CD4-positive, alpha-beta T cell treated with Interleukin-6 for 4 hours (primary cell): ENCODE measurements around the gene CYP2C8.
"Not testable (repeated sequence)": the region's sequence is repeated elsewhere in the genome, so short reads cannot be mapped to it uniquely, and the experiment has no call there.

Source experiments
- DNase-seq: peaks from one replicate; pipeline ENCODE4 v3.0.0-alpha.2; 2020; ENCODE audit warnings: mixed read lengths

The CYP2C8 gene

DNA sequence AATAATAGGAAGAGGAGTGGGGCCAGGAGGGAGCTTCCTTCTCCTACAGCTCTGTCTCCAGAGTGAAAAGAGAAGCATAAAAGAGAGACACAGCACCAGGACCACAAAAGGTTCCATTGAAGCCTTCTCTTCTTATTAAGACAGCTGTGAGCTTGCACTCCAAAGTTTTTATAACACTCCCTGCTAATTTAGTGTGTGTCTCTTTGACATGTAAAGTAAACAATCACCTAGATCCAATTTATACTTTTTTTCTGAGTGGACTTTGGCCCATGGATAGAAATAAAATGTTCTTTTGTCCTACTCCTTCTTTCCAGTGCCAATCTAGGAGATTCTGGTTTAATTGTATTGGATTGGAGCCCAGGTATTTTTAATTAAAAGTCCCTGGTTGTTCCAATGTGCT, at the start of gene CYP2C8:
CYP2C8 (minus strand) TSS at position 212 of the 400 bp plus-strand sequence; CDS start at position 117, 95 bp downstream.
- DNase-seq: no peak

- no peak for DNase-seq
Observed at GRCh38 chr10:95116869-95117269, 47.6 kb upstream of the CYP2C8 start.

DNA sequence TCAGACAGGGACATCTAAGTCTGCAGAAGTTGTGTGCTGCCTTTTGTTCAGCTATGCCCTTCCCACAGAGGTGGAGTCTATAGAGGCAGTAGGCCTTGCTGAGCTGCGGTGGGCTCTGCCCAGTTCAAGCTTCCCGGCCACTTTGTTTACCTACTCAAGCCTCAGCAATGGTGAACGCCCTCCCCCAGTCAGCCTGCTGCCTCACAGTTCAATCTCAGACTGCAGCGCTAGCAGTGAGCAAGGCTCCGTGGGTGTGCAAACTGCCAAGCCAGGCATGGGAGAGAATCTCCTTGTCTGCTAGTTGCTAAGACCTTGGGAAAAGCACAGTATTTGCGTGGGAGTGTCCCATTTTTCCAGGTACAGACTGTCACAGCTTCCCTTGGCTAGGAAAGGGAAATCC, 41.5 kb upstream of the CYP2C8 start:
- DNase-seq: not testable (repeated sequence)

DNA sequence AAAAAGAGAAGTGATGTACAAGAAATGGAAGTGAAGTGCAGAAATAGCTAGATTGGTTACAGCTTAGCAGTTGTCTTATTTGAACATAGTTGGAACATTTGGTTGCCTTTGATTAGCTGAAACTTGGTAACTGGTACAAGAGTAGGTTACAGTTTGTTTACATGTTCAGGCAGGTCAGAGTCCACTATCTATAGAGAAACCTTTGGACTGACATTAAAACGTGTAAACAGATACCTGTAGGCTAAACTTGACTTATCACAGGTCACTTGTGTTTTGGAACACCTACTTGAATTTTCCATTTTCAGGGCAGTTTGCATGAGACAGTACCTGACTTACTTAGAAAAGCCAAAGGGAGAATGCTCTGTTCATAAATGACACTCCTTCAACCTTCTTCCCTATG, 28.5 kb upstream of the CYP2C8 start:
- no peak for DNase-seq

DNA sequence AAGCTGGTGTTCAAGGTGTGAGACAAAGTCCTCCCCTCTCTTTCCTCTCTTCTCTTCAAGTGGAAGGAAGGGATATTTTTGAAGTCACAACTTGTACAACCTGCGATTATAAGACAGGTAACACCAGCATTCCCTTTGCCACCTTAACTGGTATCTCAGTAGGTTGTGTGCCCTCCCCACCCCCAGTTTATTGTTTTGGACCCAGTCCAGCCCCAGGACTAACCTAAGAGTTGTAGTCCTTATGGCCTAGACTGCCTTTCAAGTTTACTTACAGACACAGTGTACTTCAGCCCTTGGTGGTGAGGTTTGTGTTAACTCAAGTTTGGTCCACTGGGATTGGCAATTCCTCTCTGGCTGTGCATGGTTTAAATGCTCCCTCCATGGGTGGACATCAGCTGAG, 26.8 kb upstream of the CYP2C8 start:
- no peak for DNase-seq

GRCh38 chr10:95079626-95080025, 10.3 kb upstream of the CYP2C8 start:
- DNase-seq: not testable (repeated sequence)

DNA sequence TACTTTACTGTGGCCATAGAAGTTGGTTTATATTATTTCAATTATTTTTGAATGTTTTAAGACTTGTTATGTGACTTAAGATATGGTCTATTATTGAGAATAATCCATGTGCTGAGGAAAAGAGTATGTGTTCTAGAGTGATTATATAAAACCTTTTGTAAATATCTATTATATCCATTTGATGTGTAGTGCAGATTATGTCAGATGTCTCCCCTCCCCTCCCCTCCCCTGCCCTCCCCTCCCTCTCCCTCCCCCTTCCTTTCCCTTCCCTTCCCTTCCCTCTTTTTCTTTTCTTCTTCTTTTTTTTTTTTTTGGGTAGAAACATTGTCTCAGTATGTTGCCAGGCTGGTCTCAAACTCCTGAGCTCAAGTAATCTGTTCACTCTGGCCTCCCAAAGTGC, 8.3 kb upstream of the CYP2C8 start:
- no peak for DNase-seq

- DNase-seq: no peak
Observed at GRCh38 chr10:95071107-95071660, 1.9 kb upstream of the CYP2C8 start.

DNA sequence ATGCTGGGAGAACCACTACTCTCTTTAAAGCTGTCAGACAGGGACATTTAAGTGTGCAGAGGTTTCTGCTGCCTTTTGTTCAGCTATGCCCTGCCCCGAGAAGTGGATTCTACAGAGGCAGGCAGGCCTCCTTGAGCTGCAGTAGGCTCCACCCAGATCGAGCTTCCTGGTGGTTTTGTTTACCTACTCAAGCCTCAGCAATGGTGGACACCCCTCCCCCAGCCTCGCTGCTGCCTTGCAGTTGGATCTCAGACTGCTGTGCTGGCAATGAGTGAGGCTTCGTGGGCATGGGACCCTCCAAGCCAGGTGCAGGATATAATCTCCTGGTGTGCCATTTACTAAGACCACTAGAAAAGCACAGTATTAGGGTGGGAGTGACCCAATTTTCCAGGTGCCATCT, 5.2 kb downstream of the CYP2C8 start:
- DNase-seq: not testable (repeated sequence)

DNA sequence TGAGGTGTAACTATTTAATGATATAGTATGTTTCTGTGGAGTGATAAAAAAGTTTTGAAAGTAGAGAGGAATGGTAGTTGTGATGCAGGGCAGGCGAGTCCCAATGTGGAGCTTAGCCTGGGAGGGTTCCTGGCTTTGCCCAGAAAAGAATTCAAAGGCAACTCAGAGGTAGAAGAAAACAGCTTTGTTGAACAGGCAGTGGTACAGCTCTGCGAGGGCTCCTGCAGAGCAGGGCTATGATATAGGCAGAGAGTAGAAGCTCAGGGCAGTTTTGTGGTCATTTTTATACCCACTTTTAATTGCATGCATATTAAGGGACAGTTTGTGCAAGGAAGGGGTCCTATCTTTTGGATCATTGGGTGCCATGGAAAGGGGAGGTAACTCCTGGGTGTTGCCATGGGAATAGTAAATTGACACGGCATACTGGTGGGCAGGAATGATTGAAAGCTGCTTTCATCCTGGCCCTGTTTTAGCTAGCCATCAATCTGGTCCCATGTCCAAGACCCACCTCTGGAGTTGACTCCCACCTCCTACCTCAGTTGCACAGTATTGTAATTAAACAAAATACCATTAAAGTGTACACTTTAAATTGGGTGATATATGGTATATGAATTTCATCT, 12.4 kb downstream of the CYP2C8 start:
- DNase-seq: no peak

GRCh38 chr10:95049919-95050318, 19.4 kb downstream of the CYP2C8 start:
- no peak for DNase-seq

- no peak for DNase-seq
Observed at GRCh38 chr10:95048206-95048605, 21.1 kb downstream of the CYP2C8 start.

DNA sequence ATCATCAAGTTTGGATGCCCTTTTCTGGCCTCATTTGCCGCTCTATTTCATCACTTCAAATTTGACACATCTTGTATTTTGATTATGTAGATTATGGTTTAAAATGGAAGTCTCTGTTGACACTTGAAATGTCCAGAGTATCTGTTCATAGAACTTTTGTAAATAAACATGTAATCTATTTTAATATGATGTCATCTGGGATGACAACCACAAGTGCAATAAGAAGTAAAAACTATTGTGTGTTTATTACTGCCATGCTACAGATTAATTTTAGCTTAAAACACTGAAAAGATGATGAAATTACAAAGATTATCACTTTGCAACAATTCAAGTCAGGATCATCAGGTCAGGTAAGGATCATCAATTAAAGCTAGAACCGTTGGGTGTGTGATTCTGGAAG, 30.0 kb downstream of the CYP2C8 start:
- no peak for DNase-seq

DNA sequence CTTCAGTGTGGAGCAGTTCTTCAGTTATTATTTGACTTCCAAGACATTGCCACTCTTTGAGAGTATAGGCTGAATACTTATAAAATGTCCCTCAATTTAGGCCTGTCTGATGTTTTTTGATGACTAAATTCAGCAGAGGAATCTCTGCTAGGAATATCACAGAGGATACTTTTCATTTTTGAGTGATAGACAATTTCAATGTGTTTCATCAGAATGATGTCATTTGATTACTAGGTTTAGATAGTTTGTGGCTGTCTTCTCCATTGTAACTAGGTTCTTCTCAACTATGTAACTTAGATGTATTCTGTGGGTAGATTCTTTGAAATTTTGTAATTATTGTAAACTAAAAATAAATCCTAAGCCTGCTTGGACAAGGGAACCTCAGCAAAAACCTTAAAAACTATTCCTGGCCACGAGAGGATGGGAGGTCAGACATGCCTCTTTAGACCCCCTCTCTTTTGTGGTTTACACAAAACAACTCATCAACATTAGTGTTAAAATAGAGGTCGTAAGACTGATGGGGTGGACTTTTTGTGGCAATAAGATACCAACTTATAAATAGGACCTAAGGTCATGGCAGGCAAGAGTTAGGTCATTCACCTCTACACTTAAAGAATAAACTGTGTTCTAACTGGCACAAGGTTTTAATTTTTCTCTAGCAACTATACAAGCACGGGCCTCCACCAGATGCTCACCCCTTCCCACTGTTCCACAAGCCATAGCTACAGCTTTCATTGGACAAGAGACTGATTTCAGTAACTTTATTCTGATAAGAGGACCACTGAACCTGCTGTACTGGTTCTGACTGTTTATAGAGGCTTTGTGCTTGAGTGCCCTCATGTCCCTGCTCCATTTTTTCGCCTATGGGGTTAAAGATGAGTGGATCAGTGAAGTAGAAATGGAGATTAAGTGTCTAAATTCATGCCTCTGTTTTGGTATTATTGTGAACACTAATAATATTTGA, 33.7 kb downstream of the CYP2C8 start:
- DNase-seq: no peak

DNA sequence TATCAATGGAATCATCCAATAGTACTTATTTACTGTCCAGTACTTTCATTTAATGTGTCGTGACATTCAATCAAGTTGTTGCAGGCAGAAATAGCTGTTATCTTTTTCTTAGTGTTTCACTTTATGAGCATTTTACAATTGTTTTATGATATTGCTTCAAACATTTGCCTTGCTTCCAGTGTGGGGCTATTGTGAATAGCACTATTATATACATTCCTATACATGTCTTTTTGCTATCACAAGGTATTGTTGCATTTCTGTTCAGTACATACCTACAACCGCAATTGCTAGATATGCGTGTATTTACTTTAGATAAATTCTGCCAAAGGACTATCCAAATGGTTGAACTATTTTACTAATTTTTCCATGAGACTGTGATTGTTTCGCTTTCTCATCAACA, 34.9 kb downstream of the CYP2C8 start:
- no peak for DNase-seq

DNA sequence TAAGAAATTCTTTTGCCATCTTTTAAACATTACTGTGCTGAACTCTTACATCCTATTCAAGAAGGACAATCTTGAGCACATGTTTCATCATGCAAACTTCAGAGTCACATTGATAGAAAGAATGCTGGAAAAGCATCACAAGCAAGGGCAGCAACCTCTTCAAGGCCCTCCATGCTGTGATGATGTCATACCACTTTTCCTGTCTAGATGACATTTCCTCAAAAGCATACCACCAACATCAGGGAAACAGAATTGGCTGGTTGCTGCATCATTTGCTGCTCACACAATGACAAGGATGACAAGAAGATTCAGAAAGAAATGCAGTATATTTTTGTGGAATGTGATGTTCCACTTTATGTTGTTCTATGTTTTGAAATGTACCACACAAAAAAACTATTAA, 37.6 kb downstream of the CYP2C8 start:
- no peak for DNase-seq

DNA sequence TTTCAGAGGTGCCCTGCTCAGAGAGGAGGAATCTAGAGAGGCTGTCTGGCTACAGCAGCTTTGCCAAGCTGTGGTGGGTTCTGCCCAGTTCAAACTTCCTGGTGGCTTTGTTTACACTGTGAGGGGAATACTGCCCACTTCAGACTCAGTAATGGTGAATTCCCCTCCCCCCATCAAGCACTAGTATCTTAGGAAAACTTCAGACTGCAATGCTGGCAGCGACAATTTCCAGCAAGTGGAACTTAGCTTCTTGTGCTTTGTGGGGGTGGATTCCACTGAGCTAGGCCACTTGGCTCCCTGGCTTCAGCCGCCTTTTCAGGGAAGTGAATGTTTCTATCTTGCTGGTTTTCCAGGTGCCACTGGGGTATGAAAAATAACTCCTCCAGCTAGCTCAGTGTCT, 42.8 kb downstream of the CYP2C8 start:
- DNase-seq: no peak

GRCh38 chr10:94997741-94998174, 71.5 kb downstream of the CYP2C8 start:
- no peak for DNase-seq

DNA sequence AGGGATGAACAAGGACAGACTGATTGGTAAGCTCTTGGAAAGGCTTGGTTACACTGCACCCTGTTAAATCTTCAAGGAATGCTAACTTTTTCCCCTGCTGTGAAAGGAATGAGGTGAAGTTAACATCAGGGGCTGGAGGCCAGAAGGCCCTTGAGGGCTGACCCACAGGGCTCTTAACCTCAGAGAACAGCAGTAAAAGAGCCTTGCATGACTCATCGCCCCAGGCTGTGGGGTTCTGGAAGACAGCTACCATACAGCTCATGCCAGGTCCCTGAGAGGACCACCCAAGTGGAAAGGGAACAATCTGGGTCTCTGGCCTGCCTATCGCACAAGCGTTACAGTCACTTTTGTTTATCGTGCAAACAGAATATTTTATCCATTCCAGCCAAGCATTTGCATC, 76.5 kb downstream of the CYP2C8 start:
- DNase-seq: no peak

DNA sequence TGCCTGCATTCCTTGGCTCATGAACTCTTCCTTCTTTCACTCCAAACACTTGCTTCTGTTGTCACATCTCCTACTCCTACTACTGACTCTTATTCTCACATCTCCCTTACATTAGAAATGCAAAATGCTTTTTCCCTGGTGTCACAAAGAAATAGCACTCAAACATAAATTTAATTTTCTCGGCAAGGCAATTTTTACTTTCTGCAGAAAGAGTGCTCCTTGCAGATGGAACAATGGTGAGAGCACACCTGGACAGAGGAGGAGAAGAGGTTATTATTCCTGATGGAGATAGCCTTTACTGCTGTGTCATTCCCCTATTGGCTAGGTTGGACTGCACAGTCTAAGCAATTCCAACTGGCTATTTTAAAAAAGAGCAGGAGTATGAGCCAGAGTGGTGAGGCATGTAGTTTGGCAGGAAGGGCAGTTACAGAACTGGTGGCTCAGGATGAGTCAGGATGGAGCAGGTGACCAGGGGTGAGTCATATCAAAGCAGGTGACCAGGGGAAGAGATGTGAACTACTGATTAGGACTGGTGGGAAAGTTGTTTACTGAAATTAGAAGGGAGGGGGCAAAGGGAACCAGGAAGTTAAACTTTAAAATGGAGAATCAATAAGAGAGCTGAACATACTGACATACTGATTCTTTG, 77.9 kb downstream of the CYP2C8 start:
- DNase-seq: no peak

DNA sequence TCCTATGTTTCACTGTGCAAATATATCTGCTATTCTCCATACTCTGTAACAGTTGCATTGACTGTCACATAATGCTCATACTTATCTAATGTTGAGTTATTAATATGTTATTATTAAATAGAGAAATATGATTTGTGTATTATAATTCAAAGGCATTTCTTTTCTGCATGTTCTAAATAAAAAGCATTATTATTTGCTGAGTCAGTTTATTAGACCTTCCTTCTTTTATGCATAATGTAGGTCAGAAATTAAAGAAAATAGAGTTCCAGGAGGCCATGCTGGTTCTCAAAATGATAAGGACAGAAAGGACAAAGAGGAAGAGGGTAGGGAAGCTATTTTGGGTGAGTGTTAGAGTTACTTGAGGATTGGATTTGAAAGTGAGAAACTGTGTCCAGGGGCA, 80.1 kb downstream of the CYP2C8 start:
- DNase-seq: no peak
